Fibroblast of lung (primary cell): ENCODE measurements around the gene IMMP2L. TPM values are rescaled to one million over a fixed set of nuclear protein-coding genes. Genes with fewer than 3 reads are reported as not detected.

ENCODE experiments used
- DNase-seq, 2 donors: peaks; one replicate each; pipeline versions ENCODE4 v3.0.0 to v3.0.0-alpha.2; 2010; ENCODE audit warnings: low read depth in 2 of 2
- H2AFZ ChIP-seq: 2 replicates; pipeline ENCODE4 v1.5.1; 2012; ENCODE audit warnings: low read length, control low read depth, inconsistent platforms
- H3K27ac ChIP-seq: 2 replicates; pipeline ENCODE4 v1.5.1; 2011; ENCODE audit warnings: low read length, control low read depth; ENCODE audit not compliant: insufficient read depth
- H3K27me3 ChIP-seq: 2 replicates; pipeline ENCODE4 v1.5.1; 2011; ENCODE audit warnings: mild to moderate bottlenecking, low read length; ENCODE audit not compliant: control insufficient read depth, insufficient read depth
- H3K36me3 ChIP-seq: 2 replicates; pipeline ENCODE4 v1.5.1; 2011; ENCODE audit warnings: low read length; ENCODE audit not compliant: control insufficient read depth, insufficient read depth
- H3K4me1 ChIP-seq: 2 replicates; pipeline ENCODE4 v1.5.1; 2011; ENCODE audit warnings: low read length; ENCODE audit not compliant: control insufficient read depth, insufficient read depth; ENCODE audit errors: extremely low read depth
- H3K4me2 ChIP-seq: 2 replicates; pipeline ENCODE4 v1.5.1; 2011; ENCODE audit warnings: low read length, control low read depth; ENCODE audit not compliant: insufficient read depth; ENCODE audit errors: extremely low read depth
- H3K4me3 ChIP-seq, 4 experiments: fragments of 200-600 bp in 1 of 4; sonication (generic) in 1 of 4; replicated peaks in 1 of 4; 2 replicates each; pipeline ENCODE4 v1.5.1; 2011 to 2016; ENCODE audit warnings: low read length in 4 of 4, low read depth in 3 of 4, mild to moderate bottlenecking in 3 of 4, control low read depth in 2 of 4, inconsistent platforms in 1 of 4, mixed read lengths in 1 of 4; ENCODE audit not compliant: insufficient read depth in 1 of 4; ENCODE audit errors: control extremely low read depth in 1 of 4
- H3K79me2 ChIP-seq: 2 replicates; pipeline ENCODE4 v1.5.1; 2012; ENCODE audit warnings: mild to moderate bottlenecking, low read length, inconsistent platforms; ENCODE audit not compliant: control insufficient read depth, insufficient read depth
- H3K9ac ChIP-seq: 2 replicates; pipeline ENCODE4 v1.5.1; 2011; ENCODE audit warnings: mild to moderate bottlenecking, low read length, control low read depth; ENCODE audit not compliant: insufficient read depth
- H3K9me3 ChIP-seq: 2 replicates; pipeline ENCODE4 v1.5.1; 2012; ENCODE audit warnings: low read depth, low read length; ENCODE audit not compliant: control insufficient read depth, insufficient read depth
- H4K20me1 ChIP-seq: 2 replicates; pipeline ENCODE4 v1.5.1; 2011; ENCODE audit warnings: low read length; ENCODE audit not compliant: control insufficient read depth, insufficient read depth; ENCODE audit errors: extremely low read depth
- EZH2 ChIP-seq: IDR thresholded peaks from 2 replicates; pipeline ENCODE4 v1.5.1; 2012; ENCODE audit warnings: low read length, control low read depth, mild to moderate bottlenecking; ENCODE audit errors: missing control alignments
- polyA plus RNA-seq, 2 donors: library from polyadenylated mRNA; depleted of rRNA in 1 of 2; stranded (reverse) in 1 of 2; unstranded in 1 of 2; fragments of >200 nt; gene quantifications; 2 replicates each; pipeline ENCODE4 v1.2.1, GENCODE V29; 2011 to 2012; ENCODE audit warnings: missing spikeins in 1 of 2
- total RNA-seq: library from RNA; depleted of rRNA; stranded (reverse); fragments of >200 nt; gene quantifications from 2 replicates; pipeline ENCODE4 v1.2.1, GENCODE V29; 2014
- TF ChIP-seq, protein P1 (sequence below), 2 donors: IDR thresholded peaks in 1 of 2; conservative IDR thresholded peaks in 1 of 2; 1 replicate in 1 of 2; 2 replicates in 1 of 2; pipeline ENCODE4 v1.5.1; 2011 to 2012; ENCODE audit warnings: low read length in 2 of 2, control low read depth in 1 of 2, inconsistent platforms in 1 of 2, low read depth in 1 of 2, mild to moderate bottlenecking in 1 of 2

Gene IMMP2L
- total and polyA plus RNA-seq, 2 donors (not counting 1 experiment from before 2014, with no cell fraction given): 6.9 to 14.4 TPM

DNA sequence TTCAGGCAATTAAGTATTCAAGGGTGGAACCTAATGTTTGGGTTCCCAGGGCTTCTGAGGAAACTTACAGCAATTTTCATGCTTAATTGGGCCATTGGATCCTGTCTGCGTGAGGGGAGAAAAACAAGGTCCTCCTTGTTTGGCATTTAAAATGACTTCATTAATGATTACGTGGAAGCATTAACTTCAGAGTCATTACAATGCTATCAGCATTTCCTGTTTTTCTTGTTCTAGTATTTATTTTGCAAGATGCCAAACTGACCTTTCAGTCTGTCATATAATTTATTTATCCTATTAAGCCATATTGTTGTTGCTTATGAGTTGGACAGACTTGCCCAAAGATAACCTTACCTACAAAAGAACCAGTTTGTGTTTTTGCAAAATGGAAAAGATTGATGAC is 795.4 kb downstream of the IMMP2L start:
- Histone ChIP-seq H3K4me1 (no peaks in the 10 kb centered on the region), H3K36me3 (no peaks in the 10 kb centered on the region), H4K20me1 (no peaks in the 10 kb centered on the region), H3K4me3 (no peak overlapping the region), H3K27me3 (no peaks in the 10 kb centered on the region), H3K9me3 (no peaks in the 10 kb centered on the region), H2AFZ (no peak overlapping the region), H3K4me2 (no peak overlapping the region), H3K27ac (no peak overlapping the region), H3K9ac (no peak overlapping the region), H3K79me2 (no peaks in the 10 kb centered on the region)
- no peak for TF ChIP-seq EZH2
- TF ChIP-seq, protein P1, sequence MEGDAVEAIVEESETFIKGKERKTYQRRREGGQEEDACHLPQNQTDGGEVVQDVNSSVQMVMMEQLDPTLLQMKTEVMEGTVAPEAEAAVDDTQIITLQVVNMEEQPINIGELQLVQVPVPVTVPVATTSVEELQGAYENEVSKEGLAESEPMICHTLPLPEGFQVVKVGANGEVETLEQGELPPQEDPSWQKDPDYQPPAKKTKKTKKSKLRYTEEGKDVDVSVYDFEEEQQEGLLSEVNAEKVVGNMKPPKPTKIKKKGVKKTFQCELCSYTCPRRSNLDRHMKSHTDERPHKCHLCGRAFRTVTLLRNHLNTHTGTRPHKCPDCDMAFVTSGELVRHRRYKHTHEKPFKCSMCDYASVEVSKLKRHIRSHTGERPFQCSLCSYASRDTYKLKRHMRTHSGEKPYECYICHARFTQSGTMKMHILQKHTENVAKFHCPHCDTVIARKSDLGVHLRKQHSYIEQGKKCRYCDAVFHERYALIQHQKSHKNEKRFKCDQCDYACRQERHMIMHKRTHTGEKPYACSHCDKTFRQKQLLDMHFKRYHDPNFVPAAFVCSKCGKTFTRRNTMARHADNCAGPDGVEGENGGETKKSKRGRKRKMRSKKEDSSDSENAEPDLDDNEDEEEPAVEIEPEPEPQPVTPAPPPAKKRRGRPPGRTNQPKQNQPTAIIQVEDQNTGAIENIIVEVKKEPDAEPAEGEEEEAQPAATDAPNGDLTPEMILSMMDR (conservative IDR thresholded peaks at IDR 0.05 in 1 of 2, IDR thresholded peaks at IDR 0.05 in 1 of 2; ENCODE audit: low read depth in 1 of 2, low read length in 2 of 2): no peak
- DNase-seq: no peak

DNA sequence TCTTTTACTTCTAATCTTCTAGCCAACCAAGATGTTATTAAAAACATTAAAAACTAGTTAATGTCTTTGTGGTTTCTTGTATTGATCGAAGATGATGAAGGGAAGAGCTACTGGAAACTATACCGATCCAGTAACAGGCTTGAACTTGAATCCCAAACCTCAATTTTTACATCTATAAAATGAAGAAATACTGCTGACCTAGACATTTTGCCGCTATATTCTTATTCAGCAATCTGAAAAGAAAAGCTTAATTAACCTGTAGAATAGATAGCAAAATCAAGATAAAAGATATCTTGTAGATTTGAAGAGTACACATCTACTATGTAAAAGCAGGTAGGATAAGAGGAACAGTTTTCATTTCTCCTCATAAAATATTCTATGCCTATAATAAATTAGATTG is 797.4 kb downstream of the IMMP2L start:
- Histone ChIP-seq H3K79me2 (no peaks in the 10 kb centered on the region), H3K27me3 (no peaks in the 10 kb centered on the region), H3K36me3 (no peaks in the 10 kb centered on the region), H3K9me3 (no peaks in the 10 kb centered on the region), H3K27ac (no peak overlapping the region), H3K4me1 (no peaks in the 10 kb centered on the region), H3K4me2 (no peak overlapping the region), H3K9ac (no peak overlapping the region), H2AFZ (no peak overlapping the region), H4K20me1 (no peaks in the 10 kb centered on the region), H3K4me3 (no peak overlapping the region)
- TF ChIP-seq, protein P1 (conservative IDR thresholded peaks at IDR 0.05 in 1 of 2, IDR thresholded peaks at IDR 0.05 in 1 of 2; ENCODE audit: low read depth in 1 of 2, low read length in 2 of 2): no peak
- TF ChIP-seq EZH2: no peak
- no peak for DNase-seq

DNA sequence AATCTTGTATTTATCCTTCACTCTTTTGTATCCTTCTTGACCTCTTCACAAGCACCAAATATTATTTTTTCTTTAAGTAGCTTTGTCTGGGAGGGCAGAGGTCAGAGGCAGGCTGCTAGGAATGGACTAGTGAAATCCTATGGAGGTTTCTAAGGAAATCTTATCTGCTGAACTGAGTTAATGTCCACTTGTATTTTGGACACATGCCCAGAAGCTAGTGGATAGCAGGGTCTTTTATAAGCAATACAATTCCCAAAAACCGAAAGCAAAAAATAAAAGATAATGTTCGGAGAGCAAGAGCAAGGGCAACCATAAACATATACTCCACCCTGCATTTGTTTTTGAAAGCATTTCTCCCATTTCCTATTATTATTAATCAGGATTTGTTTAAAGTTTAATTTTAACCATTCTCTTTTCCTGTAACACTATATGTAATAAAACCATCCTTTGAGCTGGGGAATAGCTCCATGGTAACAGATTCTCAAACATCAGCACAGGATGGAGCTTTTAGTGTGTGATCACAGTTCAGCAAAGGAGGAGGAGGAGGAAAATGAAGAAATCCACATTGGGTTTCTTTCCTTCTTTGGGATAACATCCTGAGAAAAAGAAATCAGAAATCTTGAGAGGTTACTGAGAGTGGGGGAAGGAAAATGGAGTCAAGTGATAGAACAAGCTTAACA is 799.6 kb downstream of the IMMP2L start:
- H3K4me2 ChIP-seq: no peak overlapping the region
- H3K79me2 ChIP-seq: no peaks in the 10 kb centered on the region
- H4K20me1 ChIP-seq: no peaks in the 10 kb centered on the region
- TF ChIP-seq, protein P1 (conservative IDR thresholded peaks at IDR 0.05 in 1 of 2, IDR thresholded peaks at IDR 0.05 in 1 of 2; ENCODE audit: low read depth in 1 of 2, low read length in 2 of 2): no peak
- no peak for TF ChIP-seq EZH2
- H3K27ac ChIP-seq: no peak overlapping the region
- no peak overlapping the region for H2AFZ ChIP-seq
- no peaks in the 10 kb centered on the region for H3K27me3 ChIP-seq
- no peaks in the 10 kb centered on the region for H3K9me3 ChIP-seq
- H3K36me3 ChIP-seq: no peaks in the 10 kb centered on the region
- peak in 1 of 2 donors; percentile 42 for DNase-seq
- no peaks in the 10 kb centered on the region for H3K4me1 ChIP-seq
- H3K4me3 ChIP-seq: no peak overlapping the region
- H3K9ac ChIP-seq: no peak overlapping the region
